HG03469 (cell line): ENCODE results near the gene ZNF700.
"Not testable (repeated sequence)": the region's sequence is repeated elsewhere in the genome, so short reads cannot be mapped to it uniquely, and the experiment has no call there.

Source experiments
- ATAC-seq: cut with Tn5 transposase; IDR thresholded peaks from one replicate; pipeline ENCODE4 v1.9.1; 2021; ENCODE audit warnings: mild to moderate bottlenecking, moderate library complexity, moderate number of reproducible peaks; ENCODE audit not compliant: unreplicated experiment

The ZNF700 gene

GRCh38 chr19:11935829-11936228 is 10.9 kb downstream of the ZNF700 start:
- not testable (repeated sequence) for ATAC-seq

- ATAC-seq: not testable (repeated sequence)
These were observed 13.5 kb downstream of the ZNF700 start for GRCh38 chr19:11938383-11938782.

GRCh38 chr19:11941361-11941887 is 16.5 kb downstream of the ZNF700 start:
- not testable (repeated sequence) for ATAC-seq

GRCh38 chr19:11942008-11942842 is 17.3 kb downstream of the ZNF700 start:
- ATAC-seq: no peak

- ATAC-seq: no peak
These were observed 17.9 kb downstream of the ZNF700 start for GRCh38 chr19:11942843-11943108.

- no peak for ATAC-seq
These were observed 19.7 kb downstream of the ZNF700 start for GRCh38 chr19:11944656-11945055.

- no peak for ATAC-seq
These were observed 23.7 kb downstream of the ZNF700 start for GRCh38 chr19:11948646-11949045.

GRCh38 chr19:11949201-11949600 is 24.3 kb downstream of the ZNF700 start:
- ATAC-seq: no peak

GRCh38 chr19:11949614-11950080 is 24.7 kb downstream of the ZNF700 start:
- ATAC-seq: not testable (repeated sequence)

- no peak for ATAC-seq
These were observed 25.4 kb downstream of the ZNF700 start for GRCh38 chr19:11950312-11950711.

GRCh38 chr19:11963566-11964355 is 38.9 kb downstream of the ZNF700 start:
- no peak for ATAC-seq

GRCh38 chr19:11964496-11964857 is 39.6 kb downstream of the ZNF700 start:
- no peak for ATAC-seq

GRCh38 chr19:11964858-11965645 is 40.1 kb downstream of the ZNF700 start, which contains the start of gene ZNF763:
Gene ZNF763 (plus strand): TSS chr19:11965040. CDS start chr19:11965209, 169 bp downstream.
- ATAC-seq: peak; percentile 54

- ATAC-seq: no peak
These were observed 45.3 kb downstream of the ZNF700 start for GRCh38 chr19:11970174-11970573.

- no peak for ATAC-seq
These were observed 46.1 kb downstream of the ZNF700 start for GRCh38 chr19:11971041-11971440.

GRCh38 chr19:11973019-11973810 is 48.3 kb downstream of the ZNF700 start:
- no peak for ATAC-seq

GRCh38 chr19:11978492-11979100 is 53.7 kb downstream of the ZNF700 start:
- no peak for ATAC-seq

- no peak for ATAC-seq
These were observed 54.6 kb downstream of the ZNF700 start for GRCh38 chr19:11979527-11979926.

- no peak for ATAC-seq
These were observed 57.6 kb downstream of the ZNF700 start for GRCh38 chr19:11982526-11982925.

GRCh38 chr19:11984986-11985385 is 60.1 kb downstream of the ZNF700 start:
- ATAC-seq: no peak
